Left ventricle myocardium inferior (tissue), 1 donor: ENCODE results near the gene DMRT1. TPM values are rescaled to one million over a fixed set of nuclear protein-coding genes. Genes with fewer than 3 reads are reported as not detected.
A peak's percentile ranks its signal among the peaks of the same experiment; 100 is the strongest.

Experiments
- DNase-seq: peaks from one replicate; pipeline ENCODE4 v3.0.0-alpha.2; 2020
- H3K27ac ChIP-seq: fragments of 200-600 bp; replicated peaks from 2 replicates; pipeline ENCODE4 v1.8.0; 2021
- H3K27me3 ChIP-seq: fragments of 200-600 bp; 2 replicates; pipeline ENCODE4 v1.8.0; 2021; ENCODE audit warnings: low read depth
- H3K36me3 ChIP-seq: fragments of 200-600 bp; 2 replicates; pipeline ENCODE4 v1.8.0; 2021
- H3K4me1 ChIP-seq: fragments of 200-600 bp; 2 replicates; pipeline ENCODE4 v1.8.0; 2021
- H3K4me3 ChIP-seq: fragments of 200-600 bp; 2 replicates; pipeline ENCODE4 v1.8.0; 2021; ENCODE audit warnings: mild to moderate bottlenecking, moderate library complexity
- H3K9me3 ChIP-seq: fragments of 200-600 bp; replicated peaks from 2 replicates; pipeline ENCODE4 v1.8.0; 2021
- intact Hi-C: fragments of 100-400 bp; cut with micrococcal nuclease; formaldehyde crosslinking; loops from one replicate; pipeline ENCODE4 v1.11.0; 2022
- total RNA-seq: library from RNA; stranded (reverse); fragmentation: NEBNext Ultra II Directional; extraction: Animal tissue kit (Norgen Biotek cat#: 25700); gene quantifications from one replicate; pipeline ENCODE4 v1.2.1, GENCODE V29; 2021
- TF ChIP-seq, protein P1 (sequence below): fragments of 200-600 bp; IDR thresholded peaks from 2 replicates; pipeline ENCODE4 v1.8.0; 2021; ENCODE audit warnings: antibody characterized with exemption, mild to moderate bottlenecking, borderline replicate concordance
- donor health status: DM: no; HTN: yes; CAD: no; lungs with severe emphysema.

DMRT1 gene
- total RNA-seq, 1 donor from 2014 or later, result not detected

DNA sequence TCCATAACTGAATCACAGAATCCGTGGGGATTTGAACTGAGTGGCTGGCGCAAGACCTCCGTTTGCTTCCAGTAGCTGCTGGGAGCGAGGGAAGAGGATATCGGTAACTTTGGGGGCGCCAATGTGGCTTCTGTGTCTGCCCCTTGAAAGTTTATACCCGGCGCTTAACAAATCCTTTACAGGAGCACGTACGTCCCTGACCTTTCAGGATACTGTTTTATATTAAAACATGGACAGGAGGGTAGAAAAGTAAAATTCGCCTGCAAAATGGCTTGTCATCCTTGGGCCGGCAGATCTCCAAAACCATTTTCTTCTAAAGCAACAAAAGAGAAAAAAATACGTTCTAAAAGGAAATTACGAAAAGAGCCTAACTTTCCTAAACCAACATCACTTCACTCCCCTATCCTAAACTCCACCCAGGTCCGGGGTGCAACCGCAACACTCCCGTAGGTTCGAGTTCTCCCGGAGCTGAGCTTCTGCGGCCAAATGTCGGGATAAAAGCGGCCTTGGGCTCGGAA, 134.3 kb downstream of the DMRT1 start:
- peaks cover 37% of the 10 kb centered on the region for H3K4me1 ChIP-seq
- intact Hi-C loops, result no loop called here
- no peak for DNase-seq
- H3K27ac ChIP-seq, result no peak overlapping the region
- H3K36me3 ChIP-seq, result no peaks in the 10 kb centered on the region
- no peaks in the 10 kb centered on the region for H3K9me3 ChIP-seq
- no peak overlapping the region for H3K4me3 ChIP-seq
- TF ChIP-seq, protein P1, sequence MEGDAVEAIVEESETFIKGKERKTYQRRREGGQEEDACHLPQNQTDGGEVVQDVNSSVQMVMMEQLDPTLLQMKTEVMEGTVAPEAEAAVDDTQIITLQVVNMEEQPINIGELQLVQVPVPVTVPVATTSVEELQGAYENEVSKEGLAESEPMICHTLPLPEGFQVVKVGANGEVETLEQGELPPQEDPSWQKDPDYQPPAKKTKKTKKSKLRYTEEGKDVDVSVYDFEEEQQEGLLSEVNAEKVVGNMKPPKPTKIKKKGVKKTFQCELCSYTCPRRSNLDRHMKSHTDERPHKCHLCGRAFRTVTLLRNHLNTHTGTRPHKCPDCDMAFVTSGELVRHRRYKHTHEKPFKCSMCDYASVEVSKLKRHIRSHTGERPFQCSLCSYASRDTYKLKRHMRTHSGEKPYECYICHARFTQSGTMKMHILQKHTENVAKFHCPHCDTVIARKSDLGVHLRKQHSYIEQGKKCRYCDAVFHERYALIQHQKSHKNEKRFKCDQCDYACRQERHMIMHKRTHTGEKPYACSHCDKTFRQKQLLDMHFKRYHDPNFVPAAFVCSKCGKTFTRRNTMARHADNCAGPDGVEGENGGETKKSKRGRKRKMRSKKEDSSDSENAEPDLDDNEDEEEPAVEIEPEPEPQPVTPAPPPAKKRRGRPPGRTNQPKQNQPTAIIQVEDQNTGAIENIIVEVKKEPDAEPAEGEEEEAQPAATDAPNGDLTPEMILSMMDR, result no peak
- peaks cover 100% of the 10 kb centered on the region for H3K27me3 ChIP-seq

DNA sequence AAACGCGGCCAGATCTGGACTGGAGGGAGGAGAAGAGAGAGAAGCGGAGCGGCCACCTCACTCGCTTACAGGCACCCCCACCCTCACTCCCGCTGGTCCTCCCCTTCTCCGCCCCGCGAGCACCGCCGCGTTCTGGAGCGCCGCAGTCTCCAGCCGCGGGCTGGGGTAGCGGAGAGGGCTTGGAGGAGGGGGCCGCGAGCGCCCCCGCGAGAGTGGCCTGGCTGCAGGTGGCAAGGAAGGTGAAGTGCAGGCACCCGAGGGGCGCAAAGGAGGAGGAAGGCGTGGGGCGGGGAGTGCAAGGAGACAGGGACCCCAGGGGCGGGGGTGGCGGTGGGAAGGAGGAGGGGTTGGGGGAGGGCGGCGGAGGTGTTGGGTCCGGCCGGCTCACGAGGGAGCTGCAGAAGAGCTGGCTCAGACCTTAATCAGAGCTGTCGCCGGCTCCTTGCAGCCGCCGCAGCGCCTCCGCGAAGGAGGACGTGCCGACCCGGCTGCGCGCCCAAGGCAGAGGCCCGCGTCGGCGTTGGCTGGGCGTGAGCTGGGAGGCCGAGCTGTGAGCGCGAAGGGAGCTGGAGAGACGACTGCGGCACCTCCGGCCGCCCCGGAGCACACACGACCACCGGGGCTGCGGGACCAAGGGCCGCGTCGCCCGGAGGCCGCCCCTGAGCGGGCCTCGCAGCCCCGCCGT, 134.9 kb downstream of the DMRT1 start, which contains the start of gene DMRT3:
Gene DMRT3, plus strand, starts transcription at position 398 of the 685 bp plus-strand sequence. CDS start 347 bp downstream, outside the sequence.
- DNase-seq, result no peak
- H3K27me3 ChIP-seq, result peaks cover 100% of the 10 kb centered on the region
- H3K36me3 ChIP-seq, result no peaks in the 10 kb centered on the region
- peaks cover 31% of the 10 kb centered on the region for H3K4me1 ChIP-seq
- H3K4me3 ChIP-seq, result peak within 1 kb of the TSS; percentile 30
- no peak within 1 kb of the TSS for H3K27ac ChIP-seq
- no peaks in the 10 kb centered on the region for H3K9me3 ChIP-seq
- intact Hi-C loops, result no loop called here
- TF ChIP-seq, protein P1, result no peak

GRCh38 chr9:976943-977837, 135.7 kb downstream of the DMRT1 start:
- Histone ChIP-seq H3K9me3 (no peaks in the 10 kb centered on the region), H3K4me3 (peak overlapping the region; percentile 30), H3K4me1 (peaks cover 23% of the 10 kb centered on the region), H3K27ac (no peak overlapping the region), H3K27me3 (peaks cover 100% of the 10 kb centered on the region), H3K36me3 (no peaks in the 10 kb centered on the region)
- DNase-seq, result no peak
- intact Hi-C loops, result no loop called here
- TF ChIP-seq, protein P1, result no peak

DNA sequence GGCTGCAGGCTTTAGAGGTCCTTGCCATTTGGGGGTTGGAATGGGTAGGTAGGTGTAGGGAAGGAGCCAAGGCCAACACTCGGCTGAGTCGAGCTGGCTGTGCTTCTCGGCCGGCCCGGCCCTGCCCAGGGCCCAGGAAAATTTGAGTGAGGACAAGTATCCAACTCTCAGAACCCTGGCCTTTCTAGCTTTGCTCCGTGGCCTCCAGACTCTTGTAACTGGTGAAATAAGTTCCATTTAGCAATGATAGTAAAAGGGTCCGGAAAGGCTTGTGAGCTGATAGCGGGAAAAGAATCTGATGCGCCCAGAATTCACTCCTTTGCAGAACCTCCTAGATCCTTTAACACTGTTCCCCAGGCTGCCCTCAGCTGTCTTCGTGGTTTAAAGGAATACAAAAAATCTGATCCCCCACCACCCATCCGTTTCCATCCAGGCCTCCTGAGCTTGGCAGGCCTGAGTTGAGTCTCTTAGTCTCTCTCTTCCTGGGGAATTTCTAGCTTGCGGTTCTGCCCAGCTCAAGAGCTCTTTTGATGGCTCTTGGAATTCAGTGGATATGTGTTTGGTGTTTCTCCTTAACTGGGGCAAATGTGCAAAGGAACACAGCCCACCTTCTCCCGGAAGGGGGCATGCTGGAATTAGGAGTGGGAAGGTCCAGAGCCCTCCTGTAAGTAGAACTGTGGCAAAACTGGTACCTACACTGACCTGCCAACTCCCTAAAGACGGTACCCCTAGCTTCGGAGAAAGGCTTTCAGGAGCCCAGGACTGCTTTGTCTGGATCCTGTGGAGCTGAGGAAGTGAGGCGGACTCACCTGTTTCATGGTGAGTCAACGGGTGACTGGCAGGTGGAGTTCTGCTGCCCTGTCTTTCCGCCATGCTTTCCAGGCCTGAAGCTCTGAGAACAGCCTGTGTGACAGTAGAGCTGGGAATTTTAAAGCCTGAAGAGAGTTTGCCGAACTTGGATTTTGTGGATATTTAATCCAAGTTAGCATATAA, 136.6 kb downstream of the DMRT1 start:
- no peak overlapping the region for H3K27ac ChIP-seq
- no peak overlapping the region for H3K4me3 ChIP-seq
- intact Hi-C loops, result no loop called here
- DNase-seq, result no peak
- TF ChIP-seq, protein P1, result no peak
- H3K27me3 ChIP-seq, result peaks cover 100% of the 10 kb centered on the region
- peaks cover 14% of the 10 kb centered on the region for H3K4me1 ChIP-seq
- H3K36me3 ChIP-seq, result no peaks in the 10 kb centered on the region
- no peaks in the 10 kb centered on the region for H3K9me3 ChIP-seq
